Keratinocyte (primary cell): ENCODE results near the gene KAT2B. TPM values are rescaled to one million over a fixed set of nuclear protein-coding genes. Genes with fewer than 3 reads are reported as not detected.

Experiments
- DNase-seq: peaks from one replicate; pipeline ENCODE4 v3.0.0-alpha.2; 2011; ENCODE audit warnings: low read depth, missing footprints, low spot score
- FAIRE-seq: peaks from 2 replicates; lab custom pipeline; 2011; peaks lifted over from hg19 to GRCh38; lab: Jason Lieb, UNC
- H2AFZ ChIP-seq: 2 replicates; pipeline ENCODE4 v1.6.0; 2012; ENCODE audit warnings: low read length, control low read depth, inconsistent platforms; ENCODE audit not compliant: control insufficient read depth
- H3K27ac ChIP-seq: 2 replicates; pipeline ENCODE4 v1.5.1; 2011; ENCODE audit warnings: low read length; ENCODE audit not compliant: control insufficient read depth, insufficient read depth
- H3K27me3 ChIP-seq: 3 replicates; pipeline ENCODE4 v1.6.0; 2011; ENCODE audit warnings: low read length; ENCODE audit not compliant: control insufficient read depth, insufficient read depth; ENCODE audit errors: extremely low read depth
- H3K36me3 ChIP-seq, 2 experiments: 2 replicates in 1 of 2; 3 replicates in 1 of 2; pipeline ENCODE4 v1.5.1; 2011; ENCODE audit warnings: low read length in 2 of 2, mild to moderate bottlenecking in 1 of 2; ENCODE audit not compliant: control insufficient read depth in 2 of 2, insufficient read depth in 2 of 2; ENCODE audit errors: extremely low read depth in 1 of 2
- H3K4me1 ChIP-seq: 3 replicates; pipeline ENCODE4 v1.5.1; 2011; ENCODE audit warnings: low read length; ENCODE audit not compliant: control insufficient read depth, insufficient read depth; ENCODE audit errors: extremely low read depth
- H3K4me2 ChIP-seq: 3 replicates; pipeline ENCODE4 v1.6.0; 2011; ENCODE audit warnings: low read depth, low read length; ENCODE audit not compliant: control insufficient read depth, insufficient read depth; ENCODE audit errors: extremely low read depth
- H3K4me3 ChIP-seq, 3 experiments: fragments of 200-600 bp in 1 of 3; sonication (generic) in 1 of 3; 2 replicates in 2 of 3; 3 replicates in 1 of 3; pipeline ENCODE4 v1.5.1; 2011 to 2016; ENCODE audit warnings: low read length in 3 of 3, mild to moderate bottlenecking in 3 of 3, control low read depth in 2 of 3, inconsistent platforms in 1 of 3, low read depth in 1 of 3, mixed read lengths in 1 of 3, mixed run types in 1 of 3, moderate library complexity in 1 of 3; ENCODE audit not compliant: control insufficient read depth in 2 of 3, insufficient read depth in 2 of 3; ENCODE audit errors: extremely low read depth in 1 of 3
- H3K79me2 ChIP-seq: 2 replicates; pipeline ENCODE4 v1.6.0; 2012; ENCODE audit warnings: low read length; ENCODE audit not compliant: control insufficient read depth, insufficient read depth
- H3K9ac ChIP-seq: 3 replicates; pipeline ENCODE4 v1.6.0; 2011; ENCODE audit warnings: low read length; ENCODE audit not compliant: control insufficient read depth, insufficient read depth; ENCODE audit errors: extremely low read depth
- H3K9me1 ChIP-seq: 3 replicates; pipeline ENCODE4 v1.6.0; 2011; ENCODE audit warnings: low read length; ENCODE audit not compliant: control insufficient read depth, insufficient read depth; ENCODE audit errors: extremely low read depth
- H3K9me3 ChIP-seq: 2 replicates; pipeline ENCODE4 v1.5.1; 2012; ENCODE audit warnings: low read depth, low read length; ENCODE audit not compliant: control insufficient read depth
- H4K20me1 ChIP-seq: 3 replicates; pipeline ENCODE4 v1.6.0; 2011; ENCODE audit warnings: low read length; ENCODE audit not compliant: control insufficient read depth, insufficient read depth; ENCODE audit errors: extremely low read depth
- EZH2 ChIP-seq: IDR thresholded peaks from one replicate; pipeline ENCODE4 v1.6.1; 2012; ENCODE audit warnings: inconsistent platforms, mild to moderate bottlenecking, low read length, moderate library complexity
- dilution Hi-C: fragments of 300-500 bp; cut with MboI; formaldehyde crosslinking; loops from one replicate; pipeline ENCODE4 v1.7.0; 2020; ENCODE audit warnings: low sequenced_read_pairs; ENCODE audit not compliant: extremely low pct_ligation_motif_present
- polyA plus RNA-seq, 5 experiments: library from polyadenylated mRNA; depleted of rRNA in 3 of 5; stranded (reverse) in 3 of 5; stranded (forward) in 1 of 5; unstranded in 1 of 5; fragments of >200 nt; gene quantifications; 1 replicate in 1 of 5; 2 replicates in 3 of 5; 3 replicates in 1 of 5; pipeline versions ENCODE4 v1.2.1 to v1.2.3, GENCODE V29; 2011 to 2012; ENCODE audit warnings: missing spikeins in 2 of 5, low read depth in 1 of 5, low replicate concordance in 1 of 5
- TF ChIP-seq, protein P1 (sequence below), 3 experiments: IDR thresholded peaks in 1 of 3; conservative IDR thresholded peaks in 1 of 3; optimal IDR thresholded peaks in 1 of 3; 2 replicates in 2 of 3; 3 replicates in 1 of 3; pipeline versions ENCODE3 to v1.5.1; 2011; ENCODE audit warnings: low read length in 3 of 3, mild to moderate bottlenecking in 3 of 3, moderate library complexity in 2 of 3, control low read depth in 1 of 3, inconsistent platforms in 1 of 3; ENCODE audit not compliant: insufficient read depth in 2 of 3; ENCODE audit errors: extremely low read depth in 1 of 3

The KAT2B gene
- polyA plus RNA-seq, 1 donor (not counting 4 experiments of a cell fraction or from before 2014, with no cell fraction given), result 4.6 TPM

- dilution Hi-C loops, result no loop called here
- no peaks in the 10 kb centered on the region for H3K36me3 ChIP-seq
- H4K20me1 ChIP-seq, result no peaks in the 10 kb centered on the region
- H3K4me2 ChIP-seq, result no peak overlapping the region
- no peaks in the 10 kb centered on the region for H3K27me3 ChIP-seq
- no peak for TF ChIP-seq EZH2
- TF ChIP-seq, protein P1, sequence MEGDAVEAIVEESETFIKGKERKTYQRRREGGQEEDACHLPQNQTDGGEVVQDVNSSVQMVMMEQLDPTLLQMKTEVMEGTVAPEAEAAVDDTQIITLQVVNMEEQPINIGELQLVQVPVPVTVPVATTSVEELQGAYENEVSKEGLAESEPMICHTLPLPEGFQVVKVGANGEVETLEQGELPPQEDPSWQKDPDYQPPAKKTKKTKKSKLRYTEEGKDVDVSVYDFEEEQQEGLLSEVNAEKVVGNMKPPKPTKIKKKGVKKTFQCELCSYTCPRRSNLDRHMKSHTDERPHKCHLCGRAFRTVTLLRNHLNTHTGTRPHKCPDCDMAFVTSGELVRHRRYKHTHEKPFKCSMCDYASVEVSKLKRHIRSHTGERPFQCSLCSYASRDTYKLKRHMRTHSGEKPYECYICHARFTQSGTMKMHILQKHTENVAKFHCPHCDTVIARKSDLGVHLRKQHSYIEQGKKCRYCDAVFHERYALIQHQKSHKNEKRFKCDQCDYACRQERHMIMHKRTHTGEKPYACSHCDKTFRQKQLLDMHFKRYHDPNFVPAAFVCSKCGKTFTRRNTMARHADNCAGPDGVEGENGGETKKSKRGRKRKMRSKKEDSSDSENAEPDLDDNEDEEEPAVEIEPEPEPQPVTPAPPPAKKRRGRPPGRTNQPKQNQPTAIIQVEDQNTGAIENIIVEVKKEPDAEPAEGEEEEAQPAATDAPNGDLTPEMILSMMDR (optimal IDR thresholded peaks at IDR 0.05 in 1 of 3, IDR thresholded peaks at IDR 0.05 in 1 of 3, conservative IDR thresholded peaks at IDR 0.05 in 1 of 3; ENCODE audit: extremely low read depth in 1 of 3, insufficient read depth in 2 of 3, low read length in 3 of 3), result no peak
- no peaks in the 10 kb centered on the region for H3K9me3 ChIP-seq
- no peaks in the 10 kb centered on the region for H3K79me2 ChIP-seq
- no peaks in the 10 kb centered on the region for H3K4me1 ChIP-seq
- DNase-seq (no peak), FAIRE-seq (no peak)
- H3K27ac ChIP-seq, result no peak overlapping the region
- H3K4me3 ChIP-seq, result no peak overlapping the region
- no peaks in the 10 kb centered on the region for H3K9me1 ChIP-seq
- no peak overlapping the region for H2AFZ ChIP-seq
- H3K9ac ChIP-seq, result no peak overlapping the region
Observed at GRCh38 chr3:20091331-20092047, 51.2 kb downstream of the KAT2B start.

DNA sequence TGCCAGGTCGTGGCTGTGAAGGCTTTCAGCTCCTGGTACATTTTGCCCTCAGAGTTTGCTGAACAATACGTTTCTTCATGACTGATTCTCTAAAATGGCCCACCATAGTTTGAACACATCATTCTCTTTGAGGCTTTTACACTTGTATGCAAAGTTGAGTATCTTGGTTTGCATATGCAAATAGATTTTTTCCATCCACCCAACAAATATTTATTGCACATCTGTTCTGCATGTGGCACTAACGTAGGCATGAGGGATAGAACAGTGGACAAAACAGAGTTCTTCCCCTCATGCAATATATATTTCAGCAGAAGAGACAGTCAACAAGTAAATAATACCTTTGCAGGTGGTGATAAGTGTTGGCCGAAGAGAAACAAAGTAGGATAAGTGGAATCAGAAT lies 55.2 kb downstream of the KAT2B start:
- no peak for TF ChIP-seq EZH2
- TF ChIP-seq, protein P1 (optimal IDR thresholded peaks at IDR 0.05 in 1 of 3, IDR thresholded peaks at IDR 0.05 in 1 of 3, conservative IDR thresholded peaks at IDR 0.05 in 1 of 3; ENCODE audit: extremely low read depth in 1 of 3, insufficient read depth in 2 of 3, low read length in 3 of 3), result no peak
- H4K20me1 ChIP-seq, result no peaks in the 10 kb centered on the region
- no peak overlapping the region for H3K4me3 ChIP-seq
- H3K9me1 ChIP-seq, result no peaks in the 10 kb centered on the region
- no peaks in the 10 kb centered on the region for H3K4me1 ChIP-seq
- no peak overlapping the region for H3K4me2 ChIP-seq
- no peak overlapping the region for H2AFZ ChIP-seq
- H3K9me3 ChIP-seq, result no peaks in the 10 kb centered on the region
- no peak for FAIRE-seq
- no peak overlapping the region for H3K27ac ChIP-seq
- H3K36me3 ChIP-seq, result no peaks in the 10 kb centered on the region
- dilution Hi-C loops, result no loop called here
- no peaks in the 10 kb centered on the region for H3K27me3 ChIP-seq
- no peak overlapping the region for H3K9ac ChIP-seq
- no peak for DNase-seq
- H3K79me2 ChIP-seq, result no peaks in the 10 kb centered on the region
